Central memory CD4-positive, alpha-beta T cell (primary cell): ENCODE results near the gene LCE2A.

Experiments
- DNase-seq: peaks from one replicate; pipeline ENCODE4 v3.0.0; 2022

LCE2A gene

GRCh38 chr1:152743371-152744145, 45.4 kb downstream of the LCE2A start:
- DNase-seq = no peak

GRCh38 chr1:152745289-152745704, 47.2 kb downstream of the LCE2A start:
- DNase-seq = no peak

- no peak for DNase-seq
These were observed 47.8 kb downstream of the LCE2A start for GRCh38 chr1:152745765-152746444.

- no peak for DNase-seq
These were observed 49.7 kb downstream of the LCE2A start for GRCh38 chr1:152747831-152748230.
